GM21526 (cell line): ENCODE results near the gene SLC22A9.

ENCODE experiments used
- ATAC-seq: cut with Tn5 transposase; IDR thresholded peaks from one replicate; pipeline ENCODE4 v1.9.1; 2021; ENCODE audit warnings: moderate library complexity; ENCODE audit not compliant: unreplicated experiment, low FRiP score

SLC22A9 gene

GRCh38 chr11:63443714-63444113 is 74.1 kb downstream of the SLC22A9 start:
- no peak for ATAC-seq

- no peak for ATAC-seq
Observed at GRCh38 chr11:63444160-63444559, 74.6 kb downstream of the SLC22A9 start.

GRCh38 chr11:63445118-63445517 is 75.5 kb downstream of the SLC22A9 start:
- ATAC-seq = no peak

- ATAC-seq = no peak
Observed at GRCh38 chr11:63445720-63446119, 76.1 kb downstream of the SLC22A9 start.

- no peak for ATAC-seq
Observed at GRCh38 chr11:63448646-63449045, 79.1 kb downstream of the SLC22A9 start.

- no peak for ATAC-seq
Observed at GRCh38 chr11:63459586-63459985, 90.0 kb downstream of the SLC22A9 start.
